ENCODE measurements around the gene TAF6.
"Not testable (repeated sequence)": the region's sequence is repeated elsewhere in the genome, so short reads cannot be mapped to it uniquely, and the experiment has no call there.

The TAF6 gene

GRCh38 chr7:100152404-100152803, 33.2 kb upstream of the TAF6 start:
- no peak for DNase-seq (ENCODE audit: low read depth)

DNA sequence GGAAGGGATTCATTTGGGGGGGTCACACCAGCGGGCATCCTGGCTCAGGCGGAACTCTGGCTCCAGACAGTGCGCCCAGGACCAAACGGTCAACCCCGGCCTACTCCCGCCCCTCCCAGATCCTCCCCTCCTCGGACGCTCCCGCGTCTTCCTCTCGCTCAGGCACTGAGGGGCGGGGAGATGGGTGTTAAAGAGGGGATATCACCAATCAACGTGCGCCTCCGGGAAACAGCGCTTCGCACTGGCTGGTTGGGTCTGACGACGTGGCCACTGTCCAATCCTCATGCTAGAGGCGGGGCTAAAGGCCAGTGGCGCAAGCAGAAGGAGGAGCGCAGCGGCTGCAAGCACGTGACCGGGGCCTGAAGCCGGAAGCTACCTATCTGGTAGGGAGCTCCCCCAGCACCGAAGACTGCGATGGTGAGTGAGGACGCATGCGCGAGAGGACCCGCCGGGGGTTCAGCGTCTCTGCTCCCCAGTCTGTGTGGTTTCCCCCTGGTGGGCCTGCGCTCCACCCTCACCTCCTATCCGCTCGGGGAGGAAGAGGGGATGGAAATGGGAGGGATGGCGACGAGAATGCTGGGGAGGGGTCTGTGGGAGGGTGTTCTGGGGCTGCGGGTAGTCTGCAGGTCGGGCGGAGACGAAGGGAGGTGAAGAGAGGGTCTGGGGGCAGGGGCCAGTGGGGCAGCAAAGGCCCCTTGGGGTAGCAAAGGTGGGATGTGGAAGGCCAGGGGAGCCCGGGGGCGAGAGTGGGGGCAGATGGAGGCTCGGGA, 29.6 kb upstream of the TAF6 start, which contains the start of gene LAMTOR4:
LAMTOR4 (plus strand) TSS at position 360 of the 770 bp plus-strand sequence; CDS start at position 415, 55 bp downstream.
- peak; percentile 93 for DNase-seq (ENCODE audit: low read depth)

DNA sequence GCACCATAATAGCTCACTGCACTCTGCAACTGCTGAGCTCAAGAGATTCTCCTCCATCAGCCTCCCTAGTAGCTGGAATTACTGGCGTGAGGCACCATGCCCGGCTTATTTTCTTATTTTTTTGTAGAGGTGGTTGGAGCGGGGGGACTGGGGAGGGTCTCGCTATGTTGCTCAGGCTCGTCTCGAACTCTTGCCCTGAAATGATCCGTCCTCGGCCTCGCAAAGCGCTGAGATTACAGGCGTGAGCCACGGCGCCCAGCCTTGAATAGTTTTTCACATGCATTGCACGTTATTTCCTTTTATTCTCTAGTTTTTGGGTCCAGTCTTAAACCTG, 29.0 kb upstream of the TAF6 start:
- no peak for DNase-seq (ENCODE audit: low read depth)

DNA sequence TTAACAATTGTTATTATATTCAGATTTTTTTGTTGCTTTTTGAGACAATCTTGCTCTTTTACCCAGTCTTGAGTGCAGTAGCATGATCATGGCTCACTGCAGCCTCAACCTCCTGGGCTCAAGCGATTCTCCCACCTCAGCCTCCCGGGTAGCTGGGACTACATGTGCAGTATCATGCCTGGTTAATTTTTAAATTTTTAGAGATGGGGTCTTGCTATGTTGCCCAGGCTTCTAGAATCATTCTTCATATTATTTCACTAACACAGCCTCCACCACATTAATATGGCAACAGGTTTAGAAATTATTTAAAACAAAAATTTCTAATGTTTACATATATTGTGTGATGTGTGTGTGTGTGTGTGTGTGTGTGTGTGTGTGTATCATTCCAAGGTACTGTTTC, 28.1 kb upstream of the TAF6 start:
- no peak for DNase-seq (ENCODE audit: low read depth)

DNA sequence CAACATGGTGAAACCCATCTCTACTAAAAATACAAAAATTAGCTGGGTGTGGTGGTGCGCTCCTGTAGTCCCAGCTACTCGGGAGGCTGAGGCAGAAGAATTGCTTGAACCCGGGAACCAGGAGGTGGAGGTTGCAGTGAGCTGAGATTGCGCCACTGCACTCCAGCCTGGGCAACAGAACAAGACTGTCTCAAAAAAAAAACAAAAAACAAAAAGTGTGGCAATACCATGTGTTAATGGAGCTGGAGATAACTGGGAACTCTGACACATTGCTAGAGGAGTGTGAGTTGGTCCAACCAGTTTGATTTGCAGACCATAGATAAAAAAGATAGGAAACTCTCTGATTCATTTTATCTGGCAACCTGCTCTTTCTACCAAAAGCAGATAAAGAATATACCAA, 27.2 kb upstream of the TAF6 start:
- not testable (repeated sequence) for DNase-seq (ENCODE audit: low read depth)

DNA sequence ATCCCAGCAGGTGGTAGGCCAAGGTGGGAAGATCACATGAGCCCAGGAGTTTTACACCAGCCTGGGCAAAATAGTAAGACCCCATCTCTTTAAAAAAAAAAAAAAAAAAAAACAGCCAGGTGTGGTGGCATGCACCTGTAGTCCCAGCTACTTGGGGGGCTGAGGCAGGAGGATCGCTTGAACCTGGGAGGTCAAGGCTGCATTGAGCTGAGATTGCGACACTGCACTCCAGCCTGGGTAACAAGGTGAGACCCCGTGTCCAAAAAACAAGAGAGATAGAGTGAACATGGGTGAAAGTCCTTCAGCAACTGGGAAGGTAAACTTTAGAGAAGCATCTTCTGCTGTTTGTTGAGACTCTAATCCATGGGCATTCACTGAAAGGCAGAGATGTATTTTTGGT, 23.3 kb upstream of the TAF6 start:
- no peak for DNase-seq (ENCODE audit: low read depth)

DNA sequence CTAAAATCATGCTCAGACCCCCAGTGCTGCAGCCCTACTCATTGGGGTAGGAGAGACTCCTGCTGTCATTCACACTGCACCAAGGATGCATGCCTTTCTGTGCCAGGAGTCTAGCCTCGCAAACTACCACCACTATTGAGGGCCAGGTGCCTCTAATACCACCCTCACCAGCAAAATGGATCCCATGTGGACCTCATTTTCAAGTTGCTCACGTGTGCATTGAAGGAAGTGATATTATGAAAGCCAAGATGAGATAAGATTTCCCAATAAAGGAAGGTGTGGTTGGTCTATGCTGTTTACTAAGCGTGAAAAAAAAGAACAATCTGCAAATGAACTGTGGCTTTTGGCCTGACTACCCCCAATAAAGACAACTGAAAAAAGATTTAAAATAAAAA, 22.4 kb upstream of the TAF6 start:
- DNase-seq (ENCODE audit: low read depth): no peak

DNA sequence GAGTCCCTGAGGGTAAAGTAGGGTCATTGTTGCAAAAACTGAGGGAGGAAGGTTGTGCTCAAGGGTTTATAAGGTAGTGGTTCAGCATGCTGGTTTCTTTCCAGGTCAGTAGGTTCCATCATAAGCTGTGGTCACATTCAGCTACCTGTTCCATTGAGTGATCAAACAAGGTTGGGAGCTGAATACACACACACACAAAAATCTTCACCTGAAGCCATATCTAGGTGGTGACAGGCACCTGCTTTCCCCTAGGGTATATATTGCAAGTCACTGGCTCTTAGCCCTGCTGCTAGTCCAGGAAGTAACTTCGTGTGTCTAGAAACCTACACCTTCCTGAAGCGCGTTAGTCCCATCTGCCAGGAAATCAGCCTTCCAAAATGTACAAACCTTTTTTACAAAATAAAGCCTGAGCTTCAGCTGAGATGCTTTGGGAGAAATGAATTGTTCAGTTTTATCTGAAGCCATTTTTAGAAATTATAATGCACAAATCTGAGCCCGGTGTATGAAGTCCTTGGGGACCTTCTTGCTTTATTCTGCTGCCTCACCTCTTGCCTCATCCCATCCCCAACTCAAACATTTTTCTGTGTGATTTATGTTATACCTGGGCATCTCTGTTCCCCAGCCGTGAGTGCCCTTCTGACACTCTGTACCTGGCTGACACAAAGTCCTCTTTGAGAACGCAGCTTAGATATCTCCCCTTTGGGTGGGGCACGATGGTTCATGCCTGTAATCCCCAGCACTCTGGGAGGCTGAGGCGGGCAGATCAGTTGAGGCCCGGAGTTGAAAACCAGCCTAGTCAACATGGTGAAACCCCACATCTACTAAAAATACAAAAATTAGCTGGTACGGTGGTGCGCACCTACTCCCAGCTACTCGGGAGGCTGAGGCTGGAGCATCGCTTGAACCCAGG, 18.9 kb upstream of the TAF6 start:
- no peak for DNase-seq (ENCODE audit: low read depth)

DNA sequence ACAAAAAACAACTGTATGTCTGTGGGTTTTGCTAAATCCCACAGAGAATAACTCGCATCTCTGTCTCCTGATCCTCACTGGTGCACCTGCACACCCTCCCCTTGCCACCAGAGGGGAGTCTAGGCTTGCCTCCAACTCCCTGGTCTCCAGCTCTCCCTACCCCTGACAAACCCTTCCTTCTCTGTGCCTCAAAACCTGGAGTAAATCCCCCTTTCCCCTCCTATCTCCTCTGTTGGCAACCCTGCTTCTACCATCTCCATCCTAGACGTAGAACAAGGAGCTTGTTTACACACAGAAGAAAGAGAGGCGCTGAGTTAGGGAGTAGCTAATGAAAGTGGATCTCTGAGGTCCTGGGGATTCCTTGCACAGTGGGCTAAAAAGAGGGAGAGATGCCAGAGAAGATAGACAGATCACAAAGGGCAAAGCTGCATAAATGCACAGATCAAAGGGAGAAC, 13.6 kb upstream of the TAF6 start:
- no peak for DNase-seq (ENCODE audit: low read depth)

- no peak for DNase-seq (ENCODE audit: low read depth)
Observed at GRCh38 chr7:100132126-100132525, 13.0 kb upstream of the TAF6 start.

GRCh38 chr7:100130608-100131453, 11.7 kb upstream of the TAF6 start:
- peak; percentile 64 for DNase-seq (ENCODE audit: low read depth)

DNA sequence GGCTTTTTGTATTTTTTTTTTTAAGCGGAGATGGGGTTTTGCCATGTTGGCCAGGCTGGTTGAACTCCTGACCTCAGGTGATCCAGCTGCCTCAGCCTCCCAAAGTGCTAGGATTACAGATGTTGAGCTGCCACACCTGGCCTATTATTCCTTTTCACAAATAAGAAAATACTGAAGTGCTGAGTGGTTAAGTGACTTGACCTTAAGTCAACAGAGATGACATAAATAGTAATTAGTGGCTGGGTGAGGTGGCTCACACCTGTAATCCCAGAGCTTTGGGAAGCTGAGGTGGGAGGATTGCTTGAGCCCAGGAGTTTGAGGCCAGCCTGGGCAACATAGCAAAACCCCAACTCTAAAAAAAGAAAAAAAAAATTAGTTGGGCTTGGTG, 11.1 kb upstream of the TAF6 start:
- DNase-seq (ENCODE audit: low read depth): not testable (repeated sequence)

DNA sequence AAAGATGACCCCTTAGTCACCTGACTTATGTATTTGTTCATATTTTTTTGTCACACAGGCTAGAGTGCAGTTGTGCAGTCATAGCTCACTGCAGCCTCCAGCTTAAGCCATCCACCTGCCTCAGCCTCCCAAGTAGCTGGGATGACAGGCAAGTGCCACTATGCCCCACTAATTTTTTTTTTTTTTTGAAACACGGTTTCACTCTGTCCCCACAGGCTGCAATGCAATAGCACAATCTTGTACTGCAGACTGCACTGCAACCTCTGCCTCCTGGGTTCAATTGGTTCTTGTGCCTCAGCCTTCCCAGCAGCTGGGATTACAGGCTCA, 9.4 kb upstream of the TAF6 start:
- no peak for DNase-seq (ENCODE audit: low read depth)

DNA sequence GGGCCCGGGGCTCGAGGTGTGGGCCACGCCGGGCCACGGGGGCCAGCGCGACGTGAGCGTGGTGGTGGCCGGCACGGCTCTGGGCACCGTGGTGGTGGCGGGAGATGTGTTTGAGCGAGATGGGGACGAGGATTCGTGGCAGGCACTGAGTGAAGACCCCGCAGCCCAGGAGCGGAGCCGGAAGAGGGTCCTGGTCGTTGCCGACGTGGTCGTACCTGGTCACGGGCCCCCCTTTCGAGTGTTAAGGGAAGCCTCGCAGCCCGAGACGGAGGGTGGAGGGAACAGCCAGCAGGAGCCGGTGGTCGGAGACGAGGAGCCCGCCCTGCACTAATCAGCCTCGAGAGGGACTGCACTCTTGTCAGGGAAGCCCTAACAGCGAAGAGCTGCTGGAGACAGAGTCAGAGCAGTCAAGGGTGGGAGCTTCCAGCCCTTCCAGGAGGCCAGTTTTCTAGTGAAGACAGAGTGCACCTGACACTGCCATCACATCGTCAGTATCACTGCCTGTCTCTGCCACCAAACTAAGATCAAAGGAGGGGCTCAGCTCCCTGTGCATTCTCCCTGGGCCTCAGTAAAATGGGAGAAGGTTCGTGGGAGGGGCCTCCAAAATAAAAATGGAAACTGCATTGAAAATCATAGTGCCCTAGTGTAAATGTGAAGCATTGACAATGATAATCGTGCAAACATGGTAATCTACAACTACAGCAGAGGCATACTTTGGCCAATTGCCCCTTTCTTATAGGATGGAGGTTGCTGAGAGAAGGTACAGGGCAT, 8.9 kb upstream of the TAF6 start:
- no peak for DNase-seq (ENCODE audit: low read depth)

DNA sequence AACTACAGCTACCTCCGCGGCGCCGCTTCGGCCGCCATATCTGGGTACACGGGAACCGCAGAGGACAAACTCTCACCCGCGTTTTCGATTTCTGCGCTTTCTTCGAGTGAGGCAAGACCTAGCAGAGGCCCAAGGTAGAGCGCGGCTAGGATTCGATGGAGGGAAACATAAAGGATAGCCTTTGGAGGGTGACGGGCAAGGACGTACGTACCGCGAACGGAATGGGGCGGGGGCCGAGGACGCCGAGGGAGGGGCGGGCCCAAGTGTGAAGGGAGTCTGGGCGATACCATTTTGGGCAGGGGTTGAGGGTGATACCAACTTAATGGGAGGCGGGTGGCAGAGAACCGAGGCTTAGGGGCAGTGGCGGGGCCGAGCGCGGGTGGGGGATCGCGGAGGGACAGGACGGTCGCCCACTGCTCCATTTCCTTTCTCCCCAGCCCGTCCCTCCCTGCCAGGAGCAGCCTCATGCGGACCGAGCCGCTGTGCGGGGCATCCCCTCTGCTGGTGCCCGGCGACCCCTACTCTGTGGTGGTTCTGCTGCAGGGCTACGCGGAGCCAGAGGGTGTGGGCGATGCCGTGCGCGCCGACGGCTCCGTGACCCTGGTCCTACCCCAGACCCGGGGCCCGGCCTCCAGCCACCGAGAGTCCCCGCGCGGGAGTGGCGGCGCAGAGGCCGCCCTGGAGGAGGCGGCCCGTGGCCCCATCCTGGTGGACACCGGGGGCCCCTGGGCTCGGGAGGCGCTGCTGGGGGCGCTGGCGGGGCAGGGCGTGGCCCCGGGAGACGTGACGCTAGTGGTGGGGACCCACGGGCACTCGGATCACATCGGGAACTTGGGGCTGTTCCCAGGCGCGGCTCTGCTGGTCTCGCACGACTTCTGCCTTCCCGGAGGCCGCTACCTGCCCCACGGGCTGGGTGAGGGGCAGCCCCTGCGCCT, 8.0 kb upstream of the TAF6 start, which contains the start of gene MBLAC1:
MBLAC1 (plus strand) TSS at position 37 of the 935 bp plus-strand sequence; CDS start at position 466, 429 bp downstream.
- DNase-seq (ENCODE audit: low read depth): peak; percentile 79

- no peak for DNase-seq (ENCODE audit: low read depth)
Observed at GRCh38 chr7:100126239-100126930, 7.2 kb upstream of the TAF6 start.

GRCh38 chr7:100124301-100125230, 5.4 kb upstream of the TAF6 start:
- no peak for DNase-seq (ENCODE audit: low read depth)

- DNase-seq (ENCODE audit: low read depth): no peak
Observed at GRCh38 chr7:100122568-100122967, 3.4 kb upstream of the TAF6 start.

DNA sequence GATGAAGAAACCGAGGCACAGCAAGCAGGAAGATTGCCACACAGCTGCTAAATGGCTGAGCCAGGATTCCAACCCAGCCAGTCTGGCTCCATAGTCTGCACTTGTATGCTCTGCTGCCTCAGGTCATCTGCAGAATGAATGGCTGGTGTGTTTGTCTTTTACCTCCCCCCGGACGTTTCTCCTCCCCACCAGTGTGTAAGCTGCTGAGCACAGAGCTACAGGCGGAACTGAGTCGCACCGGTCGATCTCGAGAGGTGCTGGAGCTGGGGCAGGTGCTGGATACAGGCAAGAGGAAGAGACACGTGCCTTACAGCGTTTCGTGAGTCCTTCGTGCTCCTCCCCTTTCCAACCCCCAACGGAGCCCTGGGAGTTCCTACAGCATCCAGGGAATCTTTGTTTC, 2.9 kb upstream of the TAF6 start:
- no peak for DNase-seq (ENCODE audit: low read depth)
